AML-193 (cell line): ENCODE data around the gene DNAJC8.

ENCODE experiments used
- DNase-seq, 2 experiments: peaks; one replicate each; lab custom pipeline; 2025; lab: John Stamatoyannopoulos, UW

DNAJC8 gene, protein sequence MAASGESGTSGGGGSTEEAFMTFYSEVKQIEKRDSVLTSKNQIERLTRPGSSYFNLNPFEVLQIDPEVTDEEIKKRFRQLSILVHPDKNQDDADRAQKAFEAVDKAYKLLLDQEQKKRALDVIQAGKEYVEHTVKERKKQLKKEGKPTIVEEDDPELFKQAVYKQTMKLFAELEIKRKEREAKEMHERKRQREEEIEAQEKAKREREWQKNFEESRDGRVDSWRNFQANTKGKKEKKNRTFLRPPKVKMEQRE

DNA sequence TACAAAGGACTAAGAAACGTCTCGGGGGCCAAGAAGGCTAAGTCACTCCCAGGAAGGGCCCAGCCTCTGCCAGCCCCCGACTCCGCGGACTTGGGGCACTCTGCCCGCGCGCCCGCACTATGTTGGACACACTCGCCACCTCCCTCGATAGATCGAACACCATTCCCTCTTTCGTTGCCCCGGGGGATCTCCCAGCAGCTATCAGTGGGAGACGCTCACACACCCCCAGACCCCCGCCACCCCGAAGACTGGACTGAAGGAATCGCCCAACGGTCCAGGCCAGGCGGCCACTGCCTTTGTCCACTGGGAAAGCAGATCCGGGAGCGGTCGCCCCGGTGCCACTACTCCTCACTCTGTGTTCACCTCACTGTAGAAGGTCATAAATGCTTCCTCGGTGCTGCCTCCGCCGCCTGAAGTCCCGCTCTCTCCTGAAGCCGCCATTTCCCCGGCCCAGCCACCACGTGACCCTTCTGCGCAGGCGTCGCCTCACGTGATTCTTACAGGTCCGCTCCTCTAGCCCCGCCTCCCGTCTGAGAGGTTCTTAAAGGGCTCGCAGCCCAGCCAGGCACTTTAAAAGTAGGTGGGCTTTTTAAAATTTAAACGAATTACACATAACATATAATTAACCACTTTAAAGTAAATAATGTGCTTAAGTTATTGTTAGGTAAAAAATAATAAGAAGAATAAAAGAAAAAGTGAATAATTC is at the start of gene DNAJC8:
TSS of gene DNAJC8 (minus strand) at position 472 of the 706 bp plus-strand sequence. CDS start at position 441, 31 bp downstream.
- DNase-seq = peak; percentile 86 to 87

DNA sequence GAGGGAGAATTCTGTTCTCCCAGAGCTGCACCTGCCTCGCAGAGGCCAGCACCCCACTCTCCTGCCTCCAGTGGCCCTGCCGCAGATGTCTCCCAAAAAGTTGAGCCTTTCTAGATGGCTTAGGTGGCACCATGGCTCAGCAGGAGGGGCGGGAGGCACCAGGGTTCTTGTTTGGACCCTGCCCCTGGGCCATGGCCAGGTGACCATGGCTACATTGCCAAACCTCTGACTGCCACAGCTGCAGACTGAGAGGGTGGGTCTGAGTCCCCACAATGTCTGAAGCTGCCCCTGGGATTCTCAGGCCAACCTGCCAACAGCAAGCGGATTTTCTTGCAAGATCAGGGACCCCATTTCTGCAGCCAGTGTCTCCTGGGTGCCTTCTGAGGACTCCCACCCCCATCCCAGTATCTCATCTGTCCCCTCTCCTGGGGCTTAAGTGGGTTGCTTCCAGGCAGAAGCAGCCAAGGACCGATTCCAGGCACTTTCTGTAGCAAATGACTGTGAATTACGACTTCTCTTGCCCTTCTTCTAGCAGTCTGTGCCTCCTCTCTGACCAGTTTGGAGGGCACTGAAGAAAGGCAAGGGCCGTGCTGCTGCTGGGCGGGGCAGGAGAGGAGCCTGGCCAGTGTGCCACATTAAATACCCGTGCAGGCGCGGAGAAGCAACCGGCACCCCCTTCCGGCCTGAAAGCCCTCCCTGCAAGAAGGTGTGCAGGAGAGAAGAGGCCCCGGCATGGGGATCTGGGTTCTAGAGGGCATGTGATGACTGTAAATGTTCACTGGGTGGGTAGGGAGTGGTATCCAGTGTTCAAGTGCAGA is 49.0 kb upstream of the DNAJC8 start:
- DNase-seq = no peak

DNA sequence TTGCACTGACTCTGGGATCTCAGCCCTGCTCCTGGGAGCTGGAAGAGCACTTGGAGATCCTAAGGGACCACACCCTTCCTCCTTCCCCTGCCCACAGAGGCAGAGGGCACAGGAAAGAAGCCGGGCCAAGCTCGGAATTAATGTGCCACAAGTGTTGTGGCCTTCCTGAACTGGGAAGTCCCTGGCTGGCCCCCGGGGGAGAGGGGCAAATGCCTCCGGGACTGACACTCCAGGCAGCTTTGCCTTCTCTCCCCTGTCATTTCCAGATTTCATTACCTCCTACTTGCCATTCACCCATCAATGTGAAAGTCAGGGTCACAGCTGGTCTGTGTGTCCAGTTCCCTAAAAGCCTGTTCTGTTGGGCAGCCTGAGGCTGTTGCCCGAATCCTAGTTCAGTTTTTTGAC is 48.1 kb upstream of the DNAJC8 start:
- no peak for DNase-seq

DNA sequence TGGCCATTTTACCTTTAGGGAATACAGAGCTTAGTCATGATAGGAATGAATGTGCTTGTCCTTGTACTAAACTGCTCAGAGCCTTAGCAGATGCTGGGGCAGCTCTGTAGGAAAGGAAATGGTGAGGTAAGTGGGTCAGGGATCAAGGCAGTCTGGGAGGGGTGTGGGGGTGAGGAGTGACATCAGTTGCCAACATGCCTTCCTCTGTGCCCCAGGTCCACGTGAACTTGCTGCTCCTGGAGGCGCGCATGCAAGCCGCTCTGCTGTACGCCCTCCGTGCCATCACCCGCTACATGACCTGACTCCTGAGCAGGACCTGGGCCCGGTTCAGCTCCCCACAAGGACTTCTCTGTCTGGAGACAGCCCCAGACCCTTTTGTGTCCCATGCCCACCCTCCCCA is 47.7 kb upstream of the DNAJC8 start:
- DNase-seq = no peak

DNA sequence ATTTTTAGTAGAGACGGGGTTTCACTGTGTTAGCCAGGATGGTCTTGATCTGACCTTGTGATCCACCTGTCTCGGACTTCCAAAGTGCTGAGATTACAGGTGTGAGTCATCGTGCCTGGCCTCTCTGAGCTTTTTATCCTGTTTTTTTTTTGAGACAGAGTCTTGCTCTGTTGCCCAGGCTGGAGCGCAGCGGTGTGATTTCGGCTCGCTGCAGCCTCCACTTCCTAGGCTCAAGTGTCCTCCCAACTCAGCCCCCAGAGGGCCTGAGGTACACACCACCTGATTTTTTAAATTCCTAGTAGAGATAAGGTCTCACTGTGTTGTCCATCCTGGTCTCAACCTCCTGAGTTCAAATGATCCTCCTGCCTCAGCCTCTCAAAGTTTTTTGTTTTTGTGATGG is 46.9 kb upstream of the DNAJC8 start:
- DNase-seq = no peak

DNA sequence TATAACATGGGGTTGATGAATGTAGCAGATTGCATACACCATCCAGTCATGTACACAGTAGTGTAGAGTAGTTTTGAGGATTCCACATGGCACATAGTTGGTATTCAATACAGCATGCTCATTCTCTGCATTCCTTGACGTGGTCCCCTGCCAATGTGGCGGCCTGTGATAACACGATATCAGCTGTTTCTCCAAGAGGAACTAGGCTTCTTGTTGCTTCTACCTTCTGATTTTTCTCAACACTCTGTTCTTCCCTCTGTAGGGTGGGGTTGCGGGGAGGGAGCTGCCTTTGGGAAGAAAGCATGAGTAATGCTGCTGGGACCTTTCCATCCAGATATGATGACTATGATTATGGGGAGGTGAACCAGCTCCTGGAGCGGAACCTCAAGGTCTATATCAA is 45.9 kb upstream of the DNAJC8 start:
- DNase-seq = no peak

DNA sequence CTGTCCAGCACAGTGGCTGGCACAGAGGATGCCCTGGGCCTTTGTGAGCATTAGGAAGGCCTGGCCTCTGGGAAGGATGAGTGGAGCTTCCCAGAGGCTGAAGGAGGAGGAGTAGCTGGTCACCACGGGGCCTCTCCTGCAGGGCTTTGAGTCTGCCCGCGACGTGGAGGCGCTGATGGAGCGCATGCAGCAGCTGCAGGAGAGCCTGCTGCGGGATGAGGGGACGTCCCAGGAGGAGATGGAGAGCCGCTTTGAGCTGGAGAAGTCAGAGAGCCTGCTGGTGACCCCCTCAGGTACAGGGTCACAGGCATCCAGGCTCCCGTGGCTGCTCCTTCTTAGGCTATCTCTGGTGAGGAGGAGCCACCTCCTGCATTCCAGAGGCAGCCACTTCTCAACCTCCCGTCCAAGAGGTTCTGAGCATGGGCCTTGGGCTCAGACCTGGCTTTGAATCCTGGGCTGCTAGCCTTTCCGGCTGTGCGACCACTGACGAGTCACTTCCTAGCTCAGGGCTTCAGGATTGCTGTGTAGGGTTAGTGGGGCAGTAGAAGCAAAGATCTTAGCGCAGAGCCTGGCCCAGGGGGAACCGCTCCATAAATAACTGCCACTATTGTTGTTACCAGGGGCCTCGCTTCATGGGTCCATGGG is 40.5 kb upstream of the DNAJC8 start:
- no peak for DNase-seq

DNA sequence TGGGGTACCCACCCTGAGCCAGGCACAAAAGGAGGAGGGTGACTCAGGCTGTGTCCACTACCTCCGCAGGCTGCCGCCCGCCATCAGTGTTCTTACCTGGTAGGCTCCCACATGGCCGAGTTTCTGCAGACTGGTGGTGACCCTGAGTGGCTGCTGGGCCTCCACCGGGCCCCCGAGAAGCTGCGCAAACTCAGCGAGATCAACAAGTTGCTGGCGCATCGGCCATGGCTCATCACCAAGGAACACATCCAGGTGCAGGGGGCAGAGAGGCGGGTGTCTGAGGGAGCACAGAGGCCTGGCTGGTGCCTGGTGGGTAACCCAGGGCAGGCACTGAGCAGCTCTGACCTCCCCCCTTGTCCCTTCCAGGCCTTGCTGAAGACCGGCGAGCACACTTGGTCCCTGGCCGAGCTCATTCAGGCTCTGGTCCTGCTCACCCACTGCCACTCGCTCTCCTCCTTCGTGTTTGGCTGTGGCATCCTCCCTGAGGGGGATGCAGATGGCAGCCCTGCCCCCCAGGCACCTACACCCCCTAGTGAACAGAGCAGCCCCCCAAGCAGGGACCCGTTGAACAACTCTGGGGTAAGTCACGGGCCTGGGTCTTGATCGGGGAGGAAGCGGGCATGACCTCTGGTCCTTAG is 39.5 kb upstream of the DNAJC8 start:
- no peak for DNase-seq

DNA sequence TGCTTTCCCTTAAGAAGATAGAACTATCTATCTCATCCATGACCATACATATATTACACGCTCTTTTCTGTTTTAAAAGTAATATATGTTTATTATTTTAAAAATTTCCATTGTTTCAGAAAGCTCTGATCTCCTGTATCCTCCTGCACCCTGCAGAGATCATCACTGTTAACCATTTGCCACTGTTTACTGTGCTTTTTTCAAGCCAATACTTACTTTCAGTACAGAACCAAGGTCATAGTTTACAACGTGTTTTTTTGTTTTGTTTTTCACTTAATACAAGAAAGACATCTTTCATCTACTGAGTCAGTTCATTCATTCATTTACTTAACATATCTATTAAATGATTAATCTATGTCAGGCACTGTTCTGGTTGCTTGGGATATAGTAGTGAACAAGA is 36.7 kb upstream of the DNAJC8 start:
- no peak for DNase-seq

DNA sequence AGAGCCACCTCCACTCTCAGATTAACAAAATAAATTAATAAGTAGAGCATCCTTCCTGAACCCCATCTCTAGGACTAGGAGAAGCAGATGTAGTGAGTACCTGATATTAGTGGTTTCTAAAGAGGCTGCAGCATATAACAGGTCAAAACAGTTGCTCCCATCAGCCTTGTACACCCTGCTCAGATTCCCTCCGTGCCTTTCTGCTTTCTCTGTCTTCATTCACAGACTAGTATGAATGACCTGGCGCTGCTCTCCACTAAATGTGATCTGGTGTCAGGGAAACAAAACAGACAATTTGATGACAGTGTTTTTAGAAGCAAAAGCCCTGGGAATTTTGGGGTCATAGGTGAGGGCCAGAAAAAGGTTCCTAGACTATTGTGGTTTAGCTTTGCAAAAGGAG is 34.8 kb upstream of the DNAJC8 start:
- no peak for DNase-seq

DNA sequence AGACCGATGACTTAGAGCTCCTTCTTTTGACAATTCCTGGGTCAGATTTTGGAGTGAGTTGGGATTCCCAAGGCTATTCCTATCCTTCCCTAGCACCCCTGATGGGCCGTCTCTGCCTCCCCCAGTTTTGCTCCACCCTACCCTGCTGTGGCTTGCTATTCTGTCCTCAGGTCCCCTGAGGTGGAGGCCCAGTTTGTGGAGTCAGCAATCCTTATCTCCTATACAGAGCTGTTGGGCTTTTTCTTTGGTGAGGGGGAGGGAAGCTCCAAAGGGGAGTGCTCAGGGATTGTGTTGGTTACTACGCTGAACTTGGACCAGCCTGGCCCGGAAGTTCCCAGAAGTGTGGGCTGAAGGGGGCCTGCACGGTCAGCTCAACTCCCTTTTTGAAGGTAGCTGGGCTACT is 34.1 kb upstream of the DNAJC8 start:
- no peak for DNase-seq

DNA sequence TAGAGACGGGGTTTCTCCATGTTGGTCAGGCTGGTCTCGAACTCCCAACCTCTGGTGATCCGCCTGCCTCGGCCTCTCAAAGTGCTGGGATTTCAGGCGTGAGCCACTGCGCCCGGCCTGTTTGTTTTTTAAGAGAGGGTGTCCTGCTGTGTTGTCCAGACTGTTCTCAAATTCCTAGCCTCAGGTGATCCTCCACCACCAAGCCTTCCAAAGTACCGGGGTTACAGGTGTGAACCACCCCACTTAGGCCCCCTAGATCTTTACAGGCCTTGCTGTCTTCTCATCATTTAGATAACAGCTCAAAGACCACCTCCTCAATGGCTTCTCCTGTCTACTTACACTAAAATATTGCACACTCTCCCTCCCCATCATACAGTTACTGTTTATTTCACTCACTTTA is 32.7 kb upstream of the DNAJC8 start:
- no peak for DNase-seq

DNA sequence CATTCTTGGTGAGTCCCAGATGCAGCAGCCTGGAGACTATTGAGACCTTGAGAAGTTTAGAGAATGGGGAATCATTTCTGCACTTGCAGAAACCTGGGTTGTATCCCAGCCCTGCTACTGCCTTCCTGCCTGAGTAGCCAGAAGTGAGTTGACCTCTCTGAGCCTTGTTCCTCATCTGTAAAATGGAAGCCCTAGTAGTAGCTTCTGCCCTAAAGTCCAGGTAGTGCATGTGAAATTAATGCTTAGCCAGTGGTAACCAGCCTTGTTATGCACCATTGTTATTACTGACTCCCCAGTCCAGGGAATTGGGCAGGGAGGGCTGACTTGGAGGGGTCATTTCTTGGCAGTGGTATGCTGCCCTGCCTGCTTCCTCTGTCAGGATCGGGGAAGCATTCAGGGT is 32.1 kb upstream of the DNAJC8 start:
- no peak for DNase-seq

DNA sequence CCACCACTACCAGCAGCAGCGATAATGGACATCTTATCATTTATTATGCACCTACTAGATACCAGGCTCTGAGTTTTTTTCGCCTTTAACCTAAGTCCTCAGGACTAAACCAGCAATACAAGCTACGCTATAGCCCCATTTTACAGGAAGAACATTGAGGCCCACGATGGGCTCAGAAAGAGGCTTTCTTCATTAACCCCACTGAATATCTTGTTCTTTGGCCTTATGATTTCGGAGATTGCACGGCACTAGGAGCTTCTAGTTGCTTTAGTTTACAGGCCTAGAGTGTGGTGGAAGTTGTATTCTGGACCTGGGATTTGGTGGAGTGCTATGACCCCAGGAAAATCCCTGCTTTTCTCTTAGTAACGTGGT is 28.0 kb upstream of the DNAJC8 start:
- DNase-seq = no peak

DNA sequence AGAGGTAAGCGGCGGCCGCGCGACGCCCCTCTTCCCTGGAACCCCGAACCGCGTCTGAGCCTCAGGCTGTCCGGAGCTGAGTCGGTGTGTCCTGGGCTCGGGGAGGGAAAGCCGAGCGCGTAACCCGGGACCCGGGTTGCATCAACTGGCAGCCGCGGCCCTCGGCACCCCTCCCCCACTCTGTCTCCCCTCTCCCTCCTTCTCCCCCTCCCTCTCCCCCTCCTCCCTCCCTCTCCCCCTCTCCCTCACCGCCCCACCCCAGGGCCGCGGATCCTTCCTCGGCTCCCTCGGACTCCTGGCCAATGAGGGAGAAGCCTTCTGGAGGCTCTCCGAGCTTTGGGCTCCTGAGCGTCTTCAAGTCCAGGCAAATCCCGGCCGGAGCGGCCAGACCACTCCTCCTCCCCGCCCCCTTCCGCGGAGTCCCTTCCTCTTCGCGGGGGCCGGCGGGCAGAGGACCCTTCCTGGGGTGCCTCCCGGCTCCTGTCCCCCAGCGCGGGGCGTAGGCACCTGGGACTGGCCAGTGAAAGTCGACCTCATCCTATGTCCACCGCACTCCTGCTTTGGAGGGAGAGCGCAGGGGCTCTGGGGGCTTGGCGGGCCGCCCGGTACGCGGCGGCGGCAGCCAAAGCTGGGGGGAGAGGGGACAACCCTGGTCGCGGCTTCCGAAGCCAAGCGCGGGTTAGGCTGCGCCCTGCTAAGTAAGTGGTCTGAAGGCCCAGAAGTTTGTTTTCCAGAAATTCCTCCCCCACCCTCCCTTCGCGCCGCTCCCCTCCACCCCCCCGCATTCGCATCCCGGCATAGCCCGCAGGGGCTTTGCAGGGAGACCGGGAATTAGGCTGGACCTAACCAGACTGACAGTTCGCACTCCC is 27.3 kb upstream of the DNAJC8 start:
- DNase-seq = no peak

DNA sequence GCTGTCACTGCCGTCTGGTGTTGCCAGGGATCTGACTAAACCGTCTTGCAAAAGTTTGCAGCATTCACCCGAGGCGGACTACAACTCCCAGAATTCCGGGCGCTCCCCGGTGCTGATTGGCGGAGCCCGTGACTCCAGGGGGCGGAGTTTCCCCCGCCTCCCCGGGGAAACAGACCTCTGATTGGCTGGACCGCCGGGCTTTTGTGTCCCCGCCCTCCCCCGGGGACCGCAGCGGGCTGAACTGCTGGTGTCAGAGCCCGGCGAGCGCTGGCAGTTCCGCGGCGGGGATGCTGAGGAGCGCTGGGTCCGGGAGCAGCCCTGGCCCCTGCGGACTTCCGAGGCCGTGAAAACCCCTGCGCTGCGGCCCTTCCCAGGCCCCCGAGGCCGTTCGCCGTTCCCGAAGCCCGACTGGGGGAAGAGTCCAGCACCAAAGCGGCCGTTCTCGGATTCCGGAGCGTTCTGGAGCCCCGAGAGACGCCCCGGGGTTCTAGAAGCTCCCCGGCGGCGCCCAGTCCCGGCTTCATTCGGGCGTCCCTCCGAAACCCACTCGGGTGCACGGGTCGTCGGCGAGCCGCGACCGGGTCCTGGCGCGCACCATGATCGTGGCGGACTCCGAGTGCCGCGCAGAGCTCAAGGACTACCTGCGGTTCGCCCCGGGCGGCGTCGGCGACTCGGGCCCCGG is 26.6 kb upstream of the DNAJC8 start, which contains the start of gene SESN2:
TSS of gene SESN2 (plus strand) at position 267 of the 682 bp plus-strand sequence. CDS start at position 597, 330 bp downstream.
- DNase-seq = peak; percentile 95 to 98

DNA sequence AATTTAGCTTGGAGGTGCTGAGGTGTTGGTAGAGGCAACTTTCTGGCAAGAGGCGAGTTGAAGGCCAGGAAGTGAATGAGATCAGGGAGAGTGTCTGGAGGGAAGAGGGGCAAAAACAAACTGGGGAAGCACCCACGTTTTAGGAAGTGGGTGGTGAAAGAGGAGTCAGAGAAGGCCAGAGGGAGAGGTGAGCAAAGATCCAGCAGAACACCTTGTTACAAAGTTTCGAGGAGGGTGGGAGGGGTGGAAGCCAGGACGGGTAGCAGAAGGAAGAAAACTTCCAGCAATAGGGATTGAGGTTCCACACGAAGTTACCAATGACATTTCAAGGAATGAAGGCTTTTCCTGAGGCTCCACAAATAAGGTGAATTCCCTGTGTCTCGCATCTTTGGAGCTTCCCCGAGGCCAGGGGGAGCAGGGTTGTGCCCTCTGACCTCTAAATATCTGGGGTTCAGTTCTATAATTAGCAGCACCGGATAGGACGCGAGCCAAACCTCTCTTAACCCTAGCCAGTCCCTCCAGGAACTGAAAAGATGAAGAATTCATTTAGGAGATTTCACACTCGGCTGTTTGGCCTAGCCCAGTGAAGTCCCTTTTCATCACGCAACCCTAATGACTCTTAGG is 25.9 kb upstream of the DNAJC8 start:
- peak; percentile 31 to 37 for DNase-seq

DNA sequence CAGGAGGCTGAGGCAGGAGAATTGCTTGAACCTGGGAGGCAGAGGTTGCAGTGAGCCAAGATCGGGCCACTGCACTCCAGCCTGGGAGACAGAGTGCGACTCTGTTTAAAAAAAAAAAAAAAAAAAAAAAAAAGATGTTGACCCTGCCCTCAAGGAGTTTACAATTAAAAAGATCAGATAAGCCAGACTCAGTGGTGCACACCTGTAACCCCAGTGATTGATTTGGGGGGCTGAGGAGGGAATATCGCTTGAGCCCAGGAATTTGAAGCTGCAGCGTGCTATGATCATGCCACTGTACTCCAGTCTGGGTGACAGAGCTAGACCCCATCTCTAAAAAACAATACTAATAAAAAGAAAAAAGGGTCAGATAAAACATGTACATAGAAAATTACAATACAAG is 24.9 kb upstream of the DNAJC8 start:
- no peak for DNase-seq

DNA sequence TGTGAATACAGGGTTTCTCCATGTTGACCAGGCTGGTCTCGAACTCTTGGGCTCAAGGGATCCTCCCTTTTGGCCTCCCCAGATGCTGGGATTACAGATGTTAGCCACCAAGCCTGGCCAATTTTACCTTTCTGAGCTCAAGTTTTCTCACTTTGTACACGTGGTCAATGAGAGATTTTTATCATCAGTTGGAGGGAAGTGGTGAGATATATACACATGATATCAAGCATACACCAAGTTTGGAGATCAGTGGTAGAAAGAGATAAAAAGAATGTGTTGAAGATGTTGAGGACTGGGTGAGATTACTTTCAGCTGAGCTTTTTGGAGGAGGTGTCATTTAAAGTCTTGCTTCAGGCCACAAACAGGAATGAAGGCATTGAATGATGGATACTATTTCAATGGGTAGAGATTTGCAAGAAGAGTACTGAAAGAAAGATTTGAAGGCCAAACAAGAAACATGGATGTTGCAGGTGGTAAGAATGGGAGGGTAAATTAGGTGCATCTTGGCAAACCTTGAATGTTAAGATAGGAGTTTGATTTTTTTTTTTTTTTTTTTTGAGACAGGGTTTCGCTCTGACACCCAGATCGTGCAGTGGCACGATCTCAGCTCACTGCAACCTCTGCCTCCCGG is 23.5 kb upstream of the DNAJC8 start:
- no peak for DNase-seq
